Stimulated activated CD4-positive, alpha-beta T cell treated with anti-CD3 and anti-CD28 coated beads, Interleukin-12 subunit alpha, Interleukin-12 subunit beta, amount 100 ng/mL, for 4 hours (primary cell): ENCODE results near the gene CHMP2B.

Source experiments
- DNase-seq: peaks from one replicate; pipeline ENCODE4 v3.0.0-alpha.2; 2020

CHMP2B gene, protein sequence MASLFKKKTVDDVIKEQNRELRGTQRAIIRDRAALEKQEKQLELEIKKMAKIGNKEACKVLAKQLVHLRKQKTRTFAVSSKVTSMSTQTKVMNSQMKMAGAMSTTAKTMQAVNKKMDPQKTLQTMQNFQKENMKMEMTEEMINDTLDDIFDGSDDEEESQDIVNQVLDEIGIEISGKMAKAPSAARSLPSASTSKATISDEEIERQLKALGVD

DNA sequence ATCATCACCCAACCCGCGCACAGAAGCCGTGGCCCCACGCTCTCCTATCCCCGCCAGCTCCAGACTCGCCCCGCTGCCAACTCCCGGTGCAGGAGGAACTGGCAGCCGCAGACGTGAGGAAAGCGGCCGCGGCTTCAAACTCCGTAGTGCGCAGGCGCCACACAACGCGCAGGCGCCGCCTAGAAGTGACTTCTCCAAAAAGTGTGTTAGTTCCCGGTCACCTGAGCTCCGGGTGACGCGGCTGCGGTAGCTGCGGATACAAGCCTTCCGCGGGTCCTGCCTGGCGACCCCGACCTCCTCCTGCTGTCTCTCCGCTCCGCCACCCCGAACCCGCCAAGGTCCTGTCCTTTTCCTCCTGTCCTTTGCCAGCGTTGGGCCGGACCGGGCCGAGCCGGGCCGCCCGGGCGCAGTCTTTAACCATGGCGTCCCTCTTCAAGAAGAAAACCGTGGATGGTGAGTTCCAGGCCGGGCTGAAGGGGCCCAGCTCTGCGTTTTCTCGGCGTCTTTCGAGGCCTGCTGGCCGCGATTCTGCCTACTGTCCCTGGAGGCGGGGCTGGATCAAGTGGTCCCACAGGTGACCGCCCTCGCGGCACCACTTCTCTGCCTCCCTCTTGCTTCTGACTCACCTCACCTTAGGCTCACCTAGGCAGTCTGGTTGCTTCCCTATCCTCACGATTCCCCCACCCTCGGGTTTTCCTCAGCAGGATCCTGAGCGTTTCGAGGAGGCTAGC is at the start of gene CHMP2B:
Gene CHMP2B, plus strand, starts transcription at position 206 of the 731 bp plus-strand sequence. Its CDS starts 214 bp downstream, at position 420.
- peak; percentile 90 for DNase-seq

DNA sequence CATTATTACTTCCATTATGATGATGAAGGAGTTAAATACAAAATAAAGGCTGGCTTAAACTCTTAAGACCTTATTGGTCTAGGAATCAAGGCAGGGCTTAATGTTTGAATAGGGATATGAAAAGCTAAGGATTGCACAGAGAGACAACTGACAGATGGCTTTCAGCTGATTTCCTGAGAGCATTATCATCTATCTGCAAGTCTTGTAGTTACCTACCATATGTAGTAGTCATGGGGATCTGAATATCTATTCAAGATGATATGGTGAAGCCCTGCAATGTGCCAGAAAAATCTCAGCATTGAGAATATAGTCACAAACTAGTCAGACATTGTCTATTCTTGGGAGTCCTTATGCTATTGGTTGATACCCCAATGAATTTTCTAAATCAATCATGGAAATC is 47.5 kb upstream of the CHMP2B start:
- DNase-seq: no peak

DNA sequence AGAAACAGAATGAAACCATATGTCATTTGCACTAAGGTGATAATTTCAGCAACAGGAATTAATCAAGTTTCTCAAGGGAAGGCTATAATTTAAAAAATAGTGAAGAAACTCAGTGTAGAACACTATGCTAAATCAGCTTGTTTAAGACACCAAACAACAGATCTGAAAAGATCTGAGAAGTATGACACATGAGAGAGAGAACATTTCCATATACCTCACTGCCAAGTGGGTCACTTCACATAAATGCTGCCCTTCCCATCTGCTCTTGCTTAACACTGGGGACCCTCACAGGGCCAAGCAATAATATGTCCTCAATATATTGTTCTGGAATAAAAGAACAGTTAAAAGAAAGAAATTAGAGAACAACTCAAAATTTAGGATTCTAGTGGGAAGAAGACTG is 45.6 kb upstream of the CHMP2B start:
- no peak for DNase-seq

DNA sequence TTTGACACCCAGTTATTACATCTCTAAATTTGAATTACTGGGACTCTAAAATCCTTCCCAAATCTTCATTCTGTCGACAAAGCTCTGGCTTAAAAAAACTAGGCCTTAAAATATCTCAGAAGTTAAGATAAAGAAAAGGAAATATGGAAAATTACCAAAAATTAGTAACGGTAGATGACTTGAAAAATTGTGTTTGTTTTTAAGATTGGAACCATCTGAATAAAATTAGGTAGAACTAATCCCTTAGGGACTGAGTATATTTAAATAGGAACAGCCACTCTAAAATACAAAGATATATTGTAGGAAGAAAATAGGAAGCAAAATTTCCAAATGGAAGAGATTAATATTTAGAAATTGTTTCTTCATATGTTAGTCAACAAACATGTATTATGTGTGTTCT is 45.1 kb upstream of the CHMP2B start:
- DNase-seq: no peak

DNA sequence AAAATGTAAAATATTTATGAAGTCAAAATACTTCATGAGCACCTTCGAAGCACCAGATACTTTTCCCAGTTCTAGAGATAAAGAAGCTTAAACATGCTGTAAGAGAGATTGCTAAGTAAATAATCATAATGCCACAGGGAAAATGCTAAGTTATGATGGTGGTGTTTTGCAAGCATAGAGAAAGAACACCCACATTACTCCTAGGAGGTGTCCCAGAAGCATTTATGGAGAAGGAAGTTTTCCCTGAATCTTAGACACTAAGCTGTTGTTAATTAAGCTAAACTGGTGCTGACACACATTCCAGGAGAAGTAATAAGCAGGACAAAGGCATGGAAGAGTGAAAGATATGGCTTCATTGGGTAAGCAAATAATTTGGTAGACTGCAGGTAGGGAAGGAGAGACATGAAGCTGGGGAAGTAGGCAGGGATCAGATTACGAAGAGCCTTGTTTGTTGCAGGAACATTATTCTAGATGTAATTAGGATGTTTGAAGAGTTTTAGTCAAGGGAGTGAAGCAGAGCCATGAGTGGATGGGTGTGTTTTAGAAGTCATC is 40.4 kb upstream of the CHMP2B start:
- no peak for DNase-seq

DNA sequence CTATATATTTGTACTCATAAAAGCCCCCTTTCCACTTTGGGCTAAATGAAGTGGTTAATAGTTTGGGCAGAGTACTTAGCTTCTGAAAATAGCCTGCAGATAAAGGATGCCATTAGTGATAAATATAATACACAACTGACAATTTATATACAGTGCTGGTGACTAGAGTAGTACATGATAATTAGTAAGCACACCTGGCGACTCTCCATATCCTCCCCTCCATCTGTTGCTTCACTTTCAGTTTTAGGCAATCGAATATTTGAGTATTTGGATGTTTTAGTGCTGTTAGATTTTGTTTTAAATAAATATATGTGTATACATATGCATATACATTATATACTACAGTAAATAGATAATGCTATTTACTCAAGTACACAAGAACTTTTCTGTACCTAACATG is 35.9 kb upstream of the CHMP2B start:
- DNase-seq: no peak

DNA sequence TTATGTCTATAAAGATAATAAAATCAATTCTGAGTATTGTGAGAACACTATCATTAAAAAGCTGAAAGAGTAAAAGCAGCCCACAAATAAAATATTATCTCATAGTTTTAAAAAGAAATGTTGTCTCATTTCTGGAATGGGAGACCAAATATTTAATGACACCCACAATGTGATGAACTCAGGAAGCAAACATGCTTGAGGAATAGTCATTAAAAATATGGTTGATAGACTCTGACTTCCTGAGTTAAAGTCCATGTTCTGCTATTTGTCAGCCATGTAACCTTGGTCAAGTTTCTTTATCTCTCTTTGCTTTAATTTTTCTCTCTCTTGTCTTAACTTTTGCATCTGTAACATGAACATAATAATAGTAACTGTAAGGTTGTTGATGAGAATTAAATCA is 35.5 kb upstream of the CHMP2B start:
- no peak for DNase-seq

DNA sequence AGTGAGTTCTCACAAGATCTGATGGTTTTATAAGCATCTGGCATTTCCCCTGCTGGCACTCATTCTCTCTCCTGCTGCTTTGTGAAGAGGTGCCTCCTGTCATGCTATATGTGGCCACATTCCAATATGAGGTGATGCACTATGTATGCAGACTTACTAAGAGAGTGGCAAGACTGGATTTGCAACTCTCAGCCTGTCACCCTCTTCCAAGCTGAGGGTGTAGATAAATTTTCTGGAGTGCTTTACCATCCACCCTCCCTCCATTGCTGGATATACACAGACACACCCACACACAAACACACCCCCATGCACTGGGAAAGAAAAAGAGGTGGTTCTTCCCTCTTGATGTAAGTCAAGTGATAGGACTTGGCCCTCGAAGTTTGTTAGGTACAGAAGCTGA is 30.2 kb upstream of the CHMP2B start:
- DNase-seq: no peak

DNA sequence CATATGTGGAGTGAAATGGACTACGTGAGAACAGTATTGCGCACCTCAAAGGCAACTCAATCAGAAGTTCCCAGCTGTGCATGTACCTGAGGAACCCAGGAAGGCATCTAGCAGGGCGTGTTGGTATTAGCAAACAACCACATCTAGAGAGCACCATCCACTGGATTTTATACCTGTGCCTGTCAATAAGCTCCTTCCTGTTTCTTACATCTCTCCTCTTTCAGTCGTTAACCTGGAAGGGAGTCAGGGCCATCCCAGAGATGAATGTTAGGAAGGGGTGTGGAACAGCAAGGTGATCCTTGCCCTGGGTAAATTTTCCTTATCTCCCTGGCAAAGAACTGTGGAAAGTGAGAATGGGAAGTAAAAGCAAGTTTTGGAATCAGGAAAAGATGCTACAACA is 29.6 kb upstream of the CHMP2B start:
- DNase-seq: no peak

DNA sequence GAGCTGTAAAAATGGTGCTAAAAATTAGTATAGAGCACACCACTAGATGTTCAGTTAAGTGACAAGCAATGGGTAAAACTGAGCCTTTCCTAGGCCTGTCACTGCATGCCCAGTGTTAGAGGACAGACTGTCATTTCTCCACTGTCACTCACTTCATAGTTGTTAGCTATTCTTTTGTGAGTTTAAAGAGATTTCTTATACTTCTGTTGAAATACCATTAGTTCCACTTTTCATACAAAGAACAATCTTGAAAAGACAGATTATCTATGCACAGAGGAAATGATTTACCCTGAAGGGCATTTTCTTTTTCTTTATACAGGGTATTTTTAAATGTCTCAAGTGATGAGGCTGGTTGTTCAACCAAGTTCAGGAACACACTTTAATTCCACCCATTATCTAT is 28.3 kb upstream of the CHMP2B start:
- DNase-seq: no peak

DNA sequence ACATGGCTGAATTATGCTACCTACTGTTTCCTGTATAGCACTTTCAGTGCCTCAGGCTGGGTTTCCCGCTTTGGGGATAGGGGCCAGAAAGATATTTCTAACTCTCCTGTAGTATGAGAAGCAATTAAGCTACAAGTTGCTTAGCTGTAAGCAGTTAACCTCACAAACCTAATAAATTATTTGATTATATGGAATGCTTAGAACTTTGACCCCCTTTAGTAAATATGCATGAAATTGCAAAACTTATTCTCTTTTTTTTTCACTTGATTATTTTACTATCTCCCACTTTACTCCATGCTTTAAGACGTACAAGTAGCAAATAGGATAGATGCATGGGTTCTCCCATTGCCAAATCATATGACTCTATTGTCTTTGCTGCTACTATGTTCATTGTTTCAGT is 27.5 kb upstream of the CHMP2B start:
- DNase-seq: no peak

DNA sequence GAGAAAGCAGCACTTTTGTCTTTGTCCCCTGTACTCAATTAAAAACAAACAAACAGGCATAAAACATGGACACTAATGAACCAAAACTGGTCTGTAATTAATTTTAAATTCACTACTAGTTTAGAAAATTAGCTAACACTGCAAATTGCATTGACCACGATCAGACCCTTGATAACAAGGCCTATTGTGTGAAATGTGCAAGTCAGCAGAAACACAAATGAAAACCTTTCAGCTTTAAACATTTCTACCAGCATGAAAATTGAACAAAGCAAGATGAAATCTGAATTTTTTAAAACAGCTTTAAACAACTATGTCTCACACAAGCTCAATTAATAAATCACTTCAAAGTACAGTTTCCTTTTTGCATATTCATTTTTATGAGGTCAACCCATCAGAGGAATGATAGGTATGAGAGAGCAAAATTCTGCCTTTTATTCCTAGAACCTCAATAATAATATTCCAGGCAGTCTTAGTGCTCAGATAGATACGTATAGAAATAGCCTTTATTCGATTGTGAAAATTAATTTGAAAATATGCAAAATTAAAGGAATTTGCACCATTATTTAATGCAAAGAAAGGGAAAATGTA is 27.0 kb upstream of the CHMP2B start:
- DNase-seq: no peak

DNA sequence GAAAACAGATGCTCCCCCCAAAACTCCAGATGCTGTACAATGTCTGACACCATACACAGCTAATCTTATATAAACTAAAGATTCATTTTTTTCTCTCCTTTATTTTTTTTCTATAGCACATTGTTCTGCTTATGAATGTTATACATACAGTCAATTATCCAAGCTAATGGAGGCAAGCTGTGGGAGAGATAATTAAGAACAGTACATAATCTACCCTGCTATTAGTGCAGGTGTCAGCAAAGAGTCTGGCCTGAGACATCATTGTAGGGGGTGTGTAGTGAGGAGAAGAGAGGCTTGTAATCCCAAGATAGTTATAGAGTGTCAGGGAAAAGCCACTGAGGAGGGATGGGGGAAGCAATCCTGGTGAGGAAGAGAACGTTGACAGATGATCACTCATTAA is 25.4 kb upstream of the CHMP2B start:
- no peak for DNase-seq

DNA sequence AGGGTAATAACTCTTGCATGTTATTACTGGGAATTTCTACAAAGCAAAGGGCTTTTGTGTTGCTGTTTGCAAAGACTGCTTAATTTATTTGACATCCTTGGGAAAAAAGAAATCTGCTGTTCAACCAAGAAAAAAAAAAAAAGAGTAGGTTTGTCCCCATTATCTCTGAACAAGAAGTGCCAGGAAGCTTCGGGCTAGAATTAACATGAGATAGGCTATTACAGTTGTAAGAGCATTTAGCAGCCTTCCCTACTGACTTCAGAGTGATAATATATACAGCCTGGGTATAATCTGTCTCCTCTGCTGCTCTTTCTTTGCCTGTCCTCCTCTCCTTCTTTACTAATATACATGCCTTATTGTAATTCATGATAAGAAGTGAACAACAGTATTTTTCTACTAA is 23.3 kb upstream of the CHMP2B start:
- no peak for DNase-seq

DNA sequence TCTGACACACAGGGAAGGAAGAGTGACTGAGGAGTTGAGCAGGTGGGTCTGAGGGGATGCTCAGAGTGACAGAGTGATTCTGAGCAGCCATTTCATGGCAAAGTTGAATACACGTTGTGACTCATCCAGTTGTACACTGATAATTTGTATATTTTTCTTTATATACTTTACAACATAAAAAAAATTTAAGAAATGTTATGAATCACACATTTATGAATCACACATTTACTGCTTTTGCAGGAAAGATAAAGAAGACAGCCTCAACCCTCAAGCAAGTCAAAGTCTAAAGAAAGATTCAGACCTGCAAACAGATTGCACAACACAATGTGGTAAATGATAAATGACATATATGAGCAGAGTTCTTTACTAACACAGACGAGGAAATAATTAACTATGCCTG is 21.0 kb upstream of the CHMP2B start:
- DNase-seq: no peak

DNA sequence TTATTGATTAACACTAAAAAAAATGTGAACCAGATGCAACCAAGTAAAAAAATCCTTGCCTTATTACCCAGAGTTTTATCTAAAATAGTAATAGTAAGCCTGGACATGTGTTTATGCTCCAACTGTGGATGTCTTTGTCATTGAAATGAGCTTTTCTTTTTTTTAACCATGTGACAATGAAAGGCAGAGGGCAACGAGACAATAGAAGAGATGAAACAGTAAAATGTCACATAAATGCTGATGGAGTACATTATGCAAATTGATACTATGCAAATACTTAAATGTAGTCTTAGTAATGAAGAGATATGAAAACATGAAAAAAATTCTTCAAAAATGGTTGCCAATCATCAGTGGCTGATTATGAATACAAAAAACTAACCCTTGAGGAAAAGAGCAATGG is 20.5 kb upstream of the CHMP2B start:
- no peak for DNase-seq

DNA sequence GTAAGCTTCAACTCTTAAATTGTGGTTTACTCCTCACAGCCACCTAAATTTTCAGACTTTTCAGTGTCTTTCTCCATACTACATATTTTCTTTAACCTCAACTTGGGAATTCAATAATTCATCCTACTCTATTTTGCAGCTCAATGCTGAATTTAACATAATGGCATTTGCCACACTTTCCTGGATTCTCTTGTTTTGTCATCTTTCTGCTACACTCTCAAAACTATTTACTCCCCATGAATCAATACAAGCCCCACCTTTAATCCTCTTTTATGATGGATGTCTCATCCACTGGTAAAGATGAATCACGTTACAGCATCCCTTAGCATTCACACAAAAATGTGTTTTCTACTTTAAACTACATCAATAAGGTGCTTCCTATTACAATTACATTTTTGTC is 19.6 kb upstream of the CHMP2B start:
- DNase-seq: no peak

DNA sequence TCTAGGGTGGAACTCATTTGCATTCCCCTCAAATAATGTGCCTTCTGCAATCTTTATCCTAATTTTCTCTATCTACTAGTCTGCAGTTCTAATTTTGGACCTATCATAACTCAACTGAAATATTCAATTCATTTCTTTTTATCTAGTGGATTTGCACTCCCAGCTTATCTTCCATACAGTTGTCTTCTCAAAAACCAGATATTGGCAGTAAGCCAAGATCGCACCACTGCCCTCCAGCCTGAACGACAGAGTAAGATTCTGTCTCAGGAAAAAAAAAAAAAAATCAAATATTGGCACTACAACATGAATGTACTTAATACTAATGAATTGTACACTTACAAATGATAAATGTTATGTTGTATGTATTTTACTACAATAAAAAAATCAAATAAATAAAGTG is 18.0 kb upstream of the CHMP2B start:
- DNase-seq: no peak

DNA sequence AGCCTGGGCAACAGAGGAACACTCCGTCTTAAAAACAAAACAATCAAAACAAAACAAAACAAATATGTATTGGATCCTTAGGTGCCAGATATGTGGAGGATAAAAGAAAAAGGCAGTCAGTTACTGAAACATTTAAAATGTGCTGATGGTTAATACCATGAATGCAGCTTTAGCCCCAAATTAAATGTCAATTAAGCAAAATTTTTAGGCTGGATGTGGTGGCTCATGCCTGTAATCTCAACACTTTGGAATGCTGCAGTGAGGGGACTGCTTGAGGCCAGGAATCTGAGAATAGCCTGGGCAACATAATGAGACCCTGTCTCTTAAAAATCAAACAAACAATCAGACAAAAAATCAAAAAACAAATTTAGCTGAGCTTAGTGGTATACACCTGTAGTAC is 8.5 kb upstream of the CHMP2B start:
- no peak for DNase-seq

DNA sequence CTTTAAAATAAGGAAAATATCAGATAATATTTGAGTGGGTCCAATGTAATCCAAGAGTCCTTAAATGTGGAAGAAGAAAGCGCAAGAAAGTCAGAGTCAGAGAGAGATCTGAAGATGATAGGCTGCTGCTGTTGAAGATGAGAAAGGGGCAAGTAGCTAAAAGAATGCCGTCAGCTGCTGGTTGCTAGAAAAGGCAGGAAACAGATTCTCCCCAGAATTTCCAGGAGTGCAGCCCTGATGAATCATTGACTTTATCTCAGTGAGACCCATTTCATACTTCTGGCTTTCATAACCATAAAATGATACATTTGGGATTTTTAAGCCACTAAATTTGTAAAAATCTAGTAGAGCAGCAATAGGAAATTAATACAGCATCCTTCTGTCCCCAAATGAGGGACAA is 7.5 kb upstream of the CHMP2B start:
- DNase-seq: no peak

DNA sequence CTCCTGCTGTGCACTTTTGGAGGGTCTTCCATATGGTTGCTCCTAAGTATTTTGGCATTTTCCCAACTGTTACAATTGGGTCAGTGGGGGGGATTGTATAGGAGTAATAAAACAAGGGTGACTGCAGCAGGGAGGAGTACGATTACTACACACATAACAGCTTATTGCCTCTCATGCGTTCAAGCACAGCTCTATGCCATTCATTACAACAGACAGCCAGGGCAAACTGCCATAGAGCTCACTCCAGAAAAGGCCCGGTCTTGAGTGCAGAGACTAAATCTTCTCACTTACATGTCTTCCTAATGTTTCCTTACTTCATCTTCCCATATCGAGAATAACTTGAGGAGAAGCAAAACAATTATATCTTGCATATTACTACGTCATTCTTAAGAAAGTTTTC is 1.4 kb upstream of the CHMP2B start:
- no peak for DNase-seq

DNA sequence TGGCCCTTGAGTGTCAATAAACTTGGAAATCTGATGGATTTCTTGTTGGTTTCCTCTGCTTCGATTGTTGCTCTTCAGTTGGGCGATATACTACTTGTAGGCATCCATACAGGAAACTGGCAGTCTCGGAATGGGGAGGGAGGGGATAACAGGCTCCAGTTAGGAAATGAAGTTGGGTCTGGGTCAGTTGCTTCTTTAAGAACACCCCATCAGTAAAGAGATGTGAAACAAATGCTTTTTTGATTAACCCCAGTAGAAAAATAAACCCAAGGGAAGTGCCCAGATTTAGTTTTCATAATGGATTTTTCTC is 681 bp downstream of the CHMP2B start:
- no peak for DNase-seq

DNA sequence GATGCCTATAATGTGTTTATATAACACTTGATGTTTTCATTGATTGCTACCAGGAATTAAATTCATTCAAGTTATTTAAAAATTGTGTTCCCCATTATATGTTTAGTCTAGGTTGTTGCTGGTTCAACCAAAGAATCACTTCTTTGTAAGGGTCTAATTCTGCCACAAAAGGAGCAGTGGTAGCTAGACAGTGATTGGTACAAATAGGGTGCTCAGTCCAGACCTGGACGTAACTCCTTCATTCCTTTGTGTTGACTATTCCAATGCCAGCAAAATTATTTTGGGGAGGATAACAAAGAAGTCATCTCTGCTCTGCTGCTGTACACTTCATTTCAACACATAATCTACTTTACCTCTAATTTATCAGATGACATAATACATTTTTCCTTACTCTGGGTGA is 1.2 kb downstream of the CHMP2B start:
- DNase-seq: no peak

DNA sequence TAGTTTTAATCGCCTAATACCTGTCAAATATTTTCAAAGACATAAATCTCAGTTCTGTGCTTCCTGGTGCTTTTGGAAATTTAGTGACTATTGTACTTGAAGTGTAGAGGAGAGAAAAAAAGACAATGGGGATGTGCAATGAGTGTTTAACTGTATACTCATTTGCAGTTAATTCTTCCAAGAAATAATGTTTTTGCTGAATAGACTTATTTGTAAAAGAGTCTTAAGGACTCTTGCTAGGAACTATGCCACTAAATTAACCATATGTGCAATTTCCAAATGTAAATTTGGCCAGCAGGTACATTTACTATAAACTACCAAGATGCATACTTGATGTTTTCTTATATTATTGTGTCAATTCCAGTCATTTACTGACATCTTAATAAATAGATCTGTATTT is 2.0 kb downstream of the CHMP2B start:
- DNase-seq: no peak

DNA sequence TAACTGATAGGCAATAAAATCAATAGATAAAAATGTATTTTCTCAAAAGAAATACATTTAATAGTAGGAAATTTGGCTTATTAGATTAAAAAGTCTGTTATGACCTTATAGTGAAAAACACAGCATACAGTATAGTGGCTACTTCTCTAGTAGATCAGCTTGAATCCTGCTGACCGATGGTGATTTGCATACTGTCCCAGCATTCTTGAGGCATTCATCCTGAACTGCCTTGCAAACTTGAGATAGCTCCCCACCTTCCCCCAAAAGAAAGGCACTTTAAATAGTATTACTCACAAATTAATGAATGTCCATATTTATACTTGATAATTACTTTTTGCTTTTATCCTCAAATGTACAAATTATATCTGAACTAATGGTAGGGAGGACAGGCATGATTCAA is 6.7 kb downstream of the CHMP2B start:
- DNase-seq: no peak
